HG03558 (cell line): Measurements from ENCODE around the gene PLEKHG2.
A peak's percentile ranks its signal among the peaks of the same experiment; 100 is the strongest.

ENCODE experiments used
- ATAC-seq: cut with Tn5 transposase; IDR thresholded peaks from one replicate; pipeline ENCODE4 v1.9.1; 2021; ENCODE audit warnings: moderate number of reproducible peaks; ENCODE audit not compliant: unreplicated experiment; ENCODE audit errors: extremely low read depth

The PLEKHG2 gene

GRCh38 chr19:39405261-39405957 is 7.1 kb upstream of the PLEKHG2 start:
- no peak for ATAC-seq

- no peak for ATAC-seq
Observed at GRCh38 chr19:39405958-39406655, 6.4 kb upstream of the PLEKHG2 start.

GRCh38 chr19:39406656-39407409 is 5.6 kb upstream of the PLEKHG2 start, which contains the start of gene ZFP36:
TSS of gene ZFP36 (plus strand) at chr19:39406847. CDS start at chr19:39406905, 58 bp downstream.
- ATAC-seq, result no peak

GRCh38 chr19:39407410-39407659 is 5.1 kb upstream of the PLEKHG2 start:
- ATAC-seq, result no peak

GRCh38 chr19:39407660-39408391 is 4.6 kb upstream of the PLEKHG2 start:
- ATAC-seq, result no peak

GRCh38 chr19:39408392-39409207 is 3.9 kb upstream of the PLEKHG2 start:
- ATAC-seq, result no peak

- no peak for ATAC-seq
Observed at GRCh38 chr19:39409208-39410016, 3.1 kb upstream of the PLEKHG2 start.

- ATAC-seq, result no peak
Observed at GRCh38 chr19:39410017-39410830, 2.2 kb upstream of the PLEKHG2 start.

- no peak for ATAC-seq
Observed at GRCh38 chr19:39410831-39411080, 1.7 kb upstream of the PLEKHG2 start.

GRCh38 chr19:39411081-39411831 is 1.2 kb upstream of the PLEKHG2 start:
- ATAC-seq, result no peak

- ATAC-seq, result peak; percentile 15
Observed at GRCh38 chr19:39411832-39412099, 703 bp upstream of the PLEKHG2 start.

- no peak for ATAC-seq
Observed at GRCh38 chr19:39412867-39413271, 400 bp downstream of the PLEKHG2 start.

- ATAC-seq, result no peak
Observed at GRCh38 chr19:39413272-39413910, 922 bp downstream of the PLEKHG2 start.

- no peak for ATAC-seq
Observed at GRCh38 chr19:39413911-39414608, 1.6 kb downstream of the PLEKHG2 start.

GRCh38 chr19:39415111-39416046 is 2.9 kb downstream of the PLEKHG2 start:
- no peak for ATAC-seq
